HepG2 (cell line): Measurements from ENCODE around the gene TSPYL6. TPM values are rescaled to one million over a fixed set of nuclear protein-coding genes. Genes with fewer than 3 reads are reported as not detected.

Source experiments
- ARNT2 ChIP-seq: sonication (generic); formaldehyde crosslinking; IDR thresholded peaks from 2 replicates; pipeline ENCODE4 v1.8.0; 2022; ENCODE audit warnings: mild to moderate bottlenecking, low read depth, missing genetic modification reagents, moderate library complexity
- ARNTL ChIP-seq: sonication (generic); formaldehyde crosslinking; IDR thresholded peaks from 2 replicates; pipeline ENCODE4 v1.4.0; 2020; ENCODE audit warnings: mild to moderate bottlenecking, missing genetic modification reagents
- ATF2 ChIP-seq: sonication (generic); formaldehyde crosslinking; IDR thresholded peaks from 2 replicates; pipeline ENCODE4 v1.4.0; 2020; ENCODE audit warnings: missing genetic modification reagents
- FOXP1 ChIP-seq, 2 experiments: fragments of 450-650 bp in 1 of 2; IDR thresholded peaks; 2 replicates each; pipeline ENCODE4 v1.6.1; 2017 to 2018; ENCODE audit warnings: antibody characterized with exemption in 1 of 2
- MAX ChIP-seq: IDR thresholded peaks from 2 replicates; pipeline ENCODE4 v1.6.1; 2012; ENCODE audit warnings: inconsistent platforms
- MXD3 ChIP-seq: IDR thresholded peaks from 2 replicates; pipeline ENCODE4 v1.6.1; 2016; ENCODE audit warnings: mild to moderate bottlenecking, missing biosample characterization, missing genetic modification reagents
- REST ChIP-seq, 2 experiments: IDR thresholded peaks; 2 replicates each; pipeline ENCODE4 v1.6.1; 2011 to 2012; ENCODE audit warnings: low read length in 2 of 2, borderline replicate concordance in 1 of 2, low read depth in 1 of 2, mild to moderate bottlenecking in 1 of 2, moderate library complexity in 1 of 2
- SRF ChIP-seq: IDR thresholded peaks from 2 replicates; pipeline ENCODE4 v1.6.1; 2011; ENCODE audit warnings: mild to moderate bottlenecking, low read depth, low read length, moderate library complexity
- TGIF2 ChIP-seq: IDR thresholded peaks from 2 replicates; pipeline ENCODE4 v1.6.1; 2016; ENCODE audit warnings: control low read depth, missing compliant biosample characterization
- ZBTB49 ChIP-seq: sonication (generic); formaldehyde crosslinking; IDR thresholded peaks from 2 replicates; pipeline ENCODE4 v1.4.0; 2020; ENCODE audit warnings: missing genetic modification reagents, borderline replicate concordance
- ZFP36 ChIP-seq: fragments of 150-350 bp; IDR thresholded peaks from 2 replicates; pipeline ENCODE4 v1.6.1; 2018; ENCODE audit warnings: borderline replicate concordance, low read length, low read depth; ENCODE audit not compliant: partially characterized antibody
- ZHX1 ChIP-seq: sonication (generic); formaldehyde crosslinking; IDR thresholded peaks from 2 replicates; pipeline ENCODE4 v1.8.1; 2022; ENCODE audit warnings: low read depth, mild to moderate bottlenecking, missing genetic modification reagents
- ZMYM4 ChIP-seq: sonication (generic); formaldehyde crosslinking; IDR thresholded peaks from 2 replicates; pipeline ENCODE4 v1.8.1; 2023; ENCODE audit warnings: mild to moderate bottlenecking, missing genetic modification reagents
- ZNF660 ChIP-seq: sonication (generic); formaldehyde crosslinking; IDR thresholded peaks from 2 replicates; pipeline ENCODE4 v1.5.1; 2020; ENCODE audit warnings: mild to moderate bottlenecking, low read depth, missing genetic modification reagents, borderline replicate concordance
- ZNF768 ChIP-seq: sonication (generic); formaldehyde crosslinking; IDR thresholded peaks from 2 replicates; pipeline ENCODE4 v1.4.0; 2020; ENCODE audit warnings: missing genetic modification reagents
- polyA plus RNA-seq, 8 experiments: library from polyadenylated mRNA; depleted of rRNA in 3 of 8; stranded (reverse) in 7 of 8; unstranded in 1 of 8; fragments of >200 nt; fragmentation: Illumina TruSeq in 4 of 8; extraction: Trizol in 4 of 8; gene quantifications; 2 replicates each; pipeline versions ENCODE4 v1.2.1 to v1.2.3, GENCODE V29; 2011 to 2016; ENCODE audit warnings: low read depth in 4 of 8, missing spikeins in 1 of 8, mixed read lengths in 1 of 8; ENCODE audit not compliant: insufficient read depth in 1 of 8
- total RNA-seq, 5 experiments: library from RNA; depleted of rRNA; stranded (reverse); fragments of >200 nt; fragmentation: Illumina TruSeq; extraction: Trizol; gene quantifications; 2 replicates each; pipeline ENCODE4 v1.2.3, GENCODE V29; 2016; ENCODE audit warnings: low read depth in 1 of 5

Gene TSPYL6
- total and polyA plus RNA-seq, 2 of the 13 experiments (the other 11 are each of a cell fraction or from before 2014, with no cell fraction given): 0.03 TPM; not detected in 1

GRCh38 chr2:54233832-54234649 lies 22.0 kb downstream of the TSPYL6 start (continued):
- TF ChIP-seq ARNT2 (CRISPR knock-in tag) (peak; percentile 59; the same call in 1 of the 2 replicates), TGIF2 (CRISPR knock-in tag) (0 out of 2 replicates have a peak, but pooled peaks have one; percentile 38), FOXP1 (IDR thresholded peaks at IDR 0.05) (peak; percentile 38; the same call in 1 of the 2 replicates), FOXP1 (CRISPR knock-in tag; IDR thresholded peaks at IDR 0.05) (peak; percentile 90; the same call in 1 of the 2 replicates), ZBTB49 (no peak), ARNTL (CRISPR knock-in tag) (0 out of 2 replicates have a peak, but pooled peaks have one; percentile 31), MAX (peak; percentile 62), MXD3 (CRISPR knock-in tag) (no peak), REST (IDR thresholded peaks at IDR 0.05; ENCODE audit: borderline replicate concordance in 1 of 2, low read depth in 1 of 2, low read length in 2 of 2) (peak in 1 of 2 experiments; percentile 29; a peak in 1 of 4 replicates), ZNF768 (CRISPR knock-in tag) (no peak), ZFP36 (no peak), SRF (no peak), ZMYM4 (CRISPR knock-in tag) (peak; percentile 96), ZNF660 (CRISPR knock-in tag) (no peak), ATF2 (CRISPR knock-in tag) (peak; percentile 90), ZHX1 (CRISPR knock-in tag) (peak; percentile 53; the same call in 1 of the 2 replicates)
